SU-DHL-6 (cell line): ENCODE measurements around the gene SARDH.

Experiments used
- EZH2phosphoT487 ChIP-seq: fragments of 200-600 bp; sonication (generic), shearing (Covaris generic); conservative IDR thresholded peaks from 2 replicates; pipeline ENCODE4 v1.6.1; 2018; ENCODE audit warnings: mild to moderate bottlenecking, antibody characterized with exemption, low read length, moderate library complexity, mixed read lengths
- TF ChIP-seq, protein P1 (sequence below): fragments of 200-600 bp; sonication (generic); IDR thresholded peaks from one replicate; pipeline ENCODE4 v1.5.1; 2017; ENCODE audit warnings: antibody characterized with exemption, mild to moderate bottlenecking, low read length, moderate library complexity; ENCODE audit not compliant: insufficient read depth, poor library complexity, severe bottlenecking

DNA sequence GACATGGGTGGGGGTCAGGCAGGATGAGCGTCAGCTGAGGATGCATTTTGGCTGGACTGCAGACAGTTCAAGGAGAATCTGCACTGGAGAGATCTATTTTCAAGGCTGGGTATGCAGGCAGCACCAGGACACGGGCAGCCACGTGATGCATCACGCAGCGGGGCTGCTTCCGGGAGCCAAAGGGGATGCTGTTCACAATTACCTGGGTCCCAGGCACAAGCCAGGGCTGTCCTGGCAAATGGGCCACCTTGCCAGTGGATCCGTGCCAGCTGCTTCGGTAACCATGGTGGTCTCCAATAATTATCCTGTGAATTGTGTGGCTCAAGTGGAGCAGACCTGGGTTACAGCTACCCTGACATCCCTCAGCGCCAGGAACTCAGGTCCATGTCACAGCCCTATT, 84.5 kb downstream of the SARDH start:
- TF ChIP-seq, protein P1, sequence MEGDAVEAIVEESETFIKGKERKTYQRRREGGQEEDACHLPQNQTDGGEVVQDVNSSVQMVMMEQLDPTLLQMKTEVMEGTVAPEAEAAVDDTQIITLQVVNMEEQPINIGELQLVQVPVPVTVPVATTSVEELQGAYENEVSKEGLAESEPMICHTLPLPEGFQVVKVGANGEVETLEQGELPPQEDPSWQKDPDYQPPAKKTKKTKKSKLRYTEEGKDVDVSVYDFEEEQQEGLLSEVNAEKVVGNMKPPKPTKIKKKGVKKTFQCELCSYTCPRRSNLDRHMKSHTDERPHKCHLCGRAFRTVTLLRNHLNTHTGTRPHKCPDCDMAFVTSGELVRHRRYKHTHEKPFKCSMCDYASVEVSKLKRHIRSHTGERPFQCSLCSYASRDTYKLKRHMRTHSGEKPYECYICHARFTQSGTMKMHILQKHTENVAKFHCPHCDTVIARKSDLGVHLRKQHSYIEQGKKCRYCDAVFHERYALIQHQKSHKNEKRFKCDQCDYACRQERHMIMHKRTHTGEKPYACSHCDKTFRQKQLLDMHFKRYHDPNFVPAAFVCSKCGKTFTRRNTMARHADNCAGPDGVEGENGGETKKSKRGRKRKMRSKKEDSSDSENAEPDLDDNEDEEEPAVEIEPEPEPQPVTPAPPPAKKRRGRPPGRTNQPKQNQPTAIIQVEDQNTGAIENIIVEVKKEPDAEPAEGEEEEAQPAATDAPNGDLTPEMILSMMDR, result no peak
- TF ChIP-seq EZH2phosphoT487, result no peak
